Esophagus muscularis mucosa (tissue), 4 donors: ENCODE measurements around the gene NBL1.

ENCODE experiments used
- CTCF ChIP-seq, 3 experiments: fragments of 200-600 bp in 2 of 3; fragments of 450-650 bp in 1 of 3; sonication (generic) in 2 of 3; IDR thresholded peaks; one replicate each; pipeline ENCODE4 v1.5.1; 2017 to 2019; ENCODE audit warnings: antibody characterized with exemption in 3 of 3, mild to moderate bottlenecking in 2 of 3, moderate library complexity in 1 of 3
- EP300 ChIP-seq: sonication (generic); formaldehyde crosslinking; IDR thresholded peaks from one replicate; pipeline ENCODE4 v1.6.1; 2017; ENCODE audit warnings: antibody characterized with exemption
- POLR2A ChIP-seq: fragments of 450-650 bp; IDR thresholded peaks from one replicate; pipeline ENCODE4 v1.6.1; 2017; ENCODE audit warnings: antibody characterized with exemption, moderate library complexity, mild to moderate bottlenecking, low read depth
- POLR2AphosphoS5 ChIP-seq, 2 donors: sonication (generic); formaldehyde crosslinking; IDR thresholded peaks; one replicate each; pipeline ENCODE4 v1.6.1; 2017; ENCODE audit warnings: antibody characterized with exemption in 2 of 2

DNA sequence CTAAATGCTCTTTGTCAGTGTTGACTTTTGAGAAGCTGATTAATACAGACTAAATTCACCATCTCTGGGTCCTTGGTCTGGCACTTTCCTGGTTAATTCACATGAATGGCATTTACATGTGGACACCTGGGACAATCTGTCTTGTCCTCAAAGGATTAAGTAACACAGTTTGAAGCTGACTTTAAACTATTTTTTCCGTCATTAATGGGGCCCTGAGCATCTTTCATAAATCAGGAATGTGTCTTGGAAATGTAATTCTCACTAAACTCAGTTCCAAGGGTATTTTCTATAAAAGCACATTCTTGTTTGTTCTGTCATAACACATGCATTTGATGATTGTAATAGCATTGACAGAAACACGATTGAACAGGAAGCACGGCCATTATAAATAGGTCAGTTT lies 26.7 kb upstream of the NBL1 start:
- TF ChIP-seq CTCF (IDR thresholded peaks at IDR 0.05) = no peak
- TF ChIP-seq POLR2A = no peak
- TF ChIP-seq POLR2AphosphoS5 (IDR thresholded peaks at IDR 0.05) = no peak
- TF ChIP-seq EP300 = no peak
